ENCODE data around the gene SSR1.
"Not testable (repeated sequence)": the region's sequence is repeated elsewhere in the genome, so short reads cannot be mapped to it uniquely, and the experiment has no call there.

SSR1 gene

GRCh38 chr6:7274525-7274924 lies 38.5 kb downstream of the SSR1 start:
- not testable (repeated sequence) for DNase-seq

DNA sequence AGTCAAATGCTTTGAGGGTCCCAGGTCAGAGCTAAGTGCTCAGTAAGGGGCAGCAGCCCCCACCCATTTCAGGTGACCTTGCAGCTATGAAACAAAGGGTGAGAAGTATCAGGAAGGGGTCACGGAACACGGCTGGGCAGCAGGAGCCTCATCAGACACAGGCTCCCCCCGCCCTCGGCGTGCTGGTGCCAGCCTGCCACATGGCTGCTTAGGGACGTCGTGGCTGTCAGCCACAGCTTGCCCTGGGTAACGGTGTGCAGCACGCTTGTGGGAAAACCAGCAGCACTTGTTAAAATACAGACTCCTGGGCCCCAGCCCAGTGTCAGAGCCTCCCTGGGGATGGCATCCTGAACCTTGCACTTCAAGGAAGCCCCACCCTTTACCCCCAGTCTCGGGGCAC lies 39.3 kb downstream of the SSR1 start:
- no peak for DNase-seq

DNA sequence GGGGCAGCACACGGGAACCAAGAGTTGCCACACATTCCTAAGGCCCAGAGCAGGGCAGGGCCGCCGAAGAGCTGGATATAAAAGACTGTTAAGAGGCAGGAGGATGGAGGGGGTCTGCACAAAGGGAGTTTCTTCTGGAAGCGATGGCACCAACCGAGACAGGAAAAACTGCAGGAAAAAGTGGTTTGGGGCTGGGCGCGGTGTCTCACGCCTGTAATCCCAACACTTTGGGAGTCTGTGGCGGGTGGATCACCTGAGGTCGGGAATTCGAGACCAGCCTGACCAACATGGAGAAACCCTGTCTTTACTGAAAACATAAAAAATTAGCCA lies 41.8 kb downstream of the SSR1 start:
- no peak for DNase-seq

GRCh38 chr6:7270320-7271204 lies 42.4 kb downstream of the SSR1 start:
- DNase-seq, result no peak

DNA sequence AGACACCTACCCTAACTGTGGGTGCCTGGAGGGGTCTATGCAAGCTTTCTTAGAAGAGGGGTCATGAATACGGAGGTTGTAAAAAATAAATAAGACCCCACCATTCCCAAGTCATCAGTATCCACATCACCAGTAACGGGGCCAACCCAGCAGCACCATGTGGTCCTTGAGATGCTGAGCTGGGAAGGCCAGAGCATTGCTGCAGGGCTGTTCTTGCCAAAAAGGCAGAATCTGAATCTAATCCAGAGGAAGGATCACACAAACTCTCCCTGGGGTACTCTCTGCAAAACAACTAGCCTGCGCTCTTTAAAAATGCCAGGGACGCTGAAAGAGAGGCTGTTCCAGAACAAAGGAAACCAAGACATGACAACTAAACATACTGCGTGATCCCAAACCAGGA lies 43.2 kb downstream of the SSR1 start:
- DNase-seq, result no peak

DNA sequence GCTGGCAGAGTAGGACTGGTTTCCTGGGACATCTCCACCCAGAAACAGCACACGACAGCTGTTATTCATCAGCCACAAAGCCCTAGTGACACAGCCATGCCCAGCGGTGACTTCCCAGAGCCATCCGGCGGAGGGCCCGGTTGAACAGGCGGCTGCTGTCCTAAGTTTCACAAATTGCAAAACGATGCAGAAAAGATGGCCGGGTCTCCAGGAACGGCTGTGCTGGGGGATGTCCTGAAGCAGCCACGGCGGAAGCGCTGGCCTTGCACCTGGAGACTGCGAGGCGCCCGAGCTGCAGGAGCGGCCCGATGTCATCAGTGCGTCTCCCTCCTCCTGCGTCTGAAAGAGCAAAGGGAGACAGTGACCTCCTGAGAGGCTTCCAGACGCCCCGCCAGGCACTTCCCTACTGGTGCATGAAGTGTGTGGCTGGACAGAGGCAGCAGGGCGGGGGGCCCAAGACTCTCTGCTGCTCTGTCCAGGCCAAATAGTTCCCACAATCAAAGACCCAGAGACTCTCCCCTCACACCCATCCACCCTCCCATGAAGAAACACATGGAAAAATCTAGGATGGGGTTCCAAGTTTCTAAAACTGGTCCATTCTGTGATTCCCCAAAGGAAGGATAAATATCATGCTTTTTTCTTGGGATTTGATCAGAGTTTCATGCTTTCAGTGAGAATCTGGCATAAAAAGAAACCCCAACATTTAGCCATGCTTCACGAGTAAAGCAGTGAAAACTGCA lies 44.0 kb downstream of the SSR1 start:
- DNase-seq, result no peak

DNA sequence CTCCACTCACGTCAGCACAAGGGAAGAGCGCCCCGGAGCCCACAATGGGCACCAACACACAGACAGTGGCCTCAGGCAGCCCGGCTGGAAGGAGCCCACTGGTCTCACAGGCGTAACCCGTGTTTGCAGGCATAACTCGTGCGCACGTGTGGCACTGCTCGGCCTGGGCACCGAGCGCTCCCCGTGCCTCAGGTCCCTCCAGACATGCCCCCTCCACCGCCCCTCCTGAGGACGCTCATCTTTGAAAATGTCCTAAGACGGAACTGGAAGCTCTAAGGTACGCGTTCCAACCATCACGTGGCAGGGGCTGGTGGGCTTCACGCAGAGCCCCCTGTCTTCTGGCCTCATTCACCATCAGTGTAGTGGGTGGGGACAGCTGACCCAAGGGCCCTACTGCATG lies 44.6 kb downstream of the SSR1 start:
- DNase-seq, result no peak

DNA sequence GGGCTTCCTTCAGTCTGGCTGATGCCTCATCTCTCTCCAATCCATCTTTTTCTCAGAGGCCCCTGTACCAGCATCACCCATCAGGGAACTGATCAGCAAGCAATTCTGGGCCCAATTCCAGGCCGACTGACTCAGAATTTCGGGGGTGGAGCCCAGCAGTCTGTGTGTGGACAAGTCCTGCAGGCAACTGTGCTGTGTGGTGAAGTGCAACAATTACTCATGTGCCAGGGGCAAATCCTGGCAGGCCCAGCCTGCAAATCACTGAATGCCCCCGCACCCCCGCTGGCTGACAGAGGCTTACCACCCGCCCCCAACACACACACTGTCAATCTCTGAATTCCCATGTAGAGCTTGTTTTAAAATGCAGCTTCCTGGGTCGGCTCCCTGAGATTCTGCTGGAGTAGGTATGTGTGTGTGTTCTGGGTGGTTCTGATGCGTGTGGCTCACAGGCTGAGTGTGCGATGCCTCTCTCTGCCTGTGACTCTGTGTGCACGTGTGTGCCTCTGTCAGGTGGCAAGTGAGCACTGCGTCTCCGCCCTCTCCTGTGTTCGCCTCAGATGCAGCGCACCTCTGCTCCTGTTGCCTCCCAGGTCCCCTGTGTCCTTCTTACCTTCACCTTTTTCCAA lies 45.4 kb downstream of the SSR1 start:
- DNase-seq, result no peak

DNA sequence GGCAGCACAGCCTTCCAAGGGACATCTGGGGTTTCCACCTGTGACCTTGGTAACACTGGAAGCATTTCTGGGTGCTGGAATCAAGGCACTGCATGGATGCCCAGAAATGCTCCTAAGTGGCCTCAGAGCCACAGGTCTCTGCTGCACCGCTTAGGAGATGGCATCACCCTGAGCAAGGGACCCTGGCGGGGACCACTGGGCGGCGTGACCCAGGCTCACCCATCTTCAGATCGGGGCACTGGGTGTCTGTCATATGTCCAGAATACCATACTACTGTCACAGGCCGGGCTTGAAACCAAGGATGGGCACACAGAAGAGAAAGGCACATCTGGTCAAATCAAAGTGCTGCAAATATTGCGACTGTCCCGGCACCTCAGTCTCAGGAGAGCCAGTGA lies 45.9 kb downstream of the SSR1 start:
- no peak for DNase-seq

GRCh38 chr6:7265385-7265726 lies 47.6 kb downstream of the SSR1 start:
- not testable (repeated sequence) for DNase-seq

- DNase-seq, result no peak
These were observed 48.2 kb downstream of the SSR1 start for GRCh38 chr6:7264686-7265384.

GRCh38 chr6:7264041-7264440 lies 49.0 kb downstream of the SSR1 start:
- no peak for DNase-seq

DNA sequence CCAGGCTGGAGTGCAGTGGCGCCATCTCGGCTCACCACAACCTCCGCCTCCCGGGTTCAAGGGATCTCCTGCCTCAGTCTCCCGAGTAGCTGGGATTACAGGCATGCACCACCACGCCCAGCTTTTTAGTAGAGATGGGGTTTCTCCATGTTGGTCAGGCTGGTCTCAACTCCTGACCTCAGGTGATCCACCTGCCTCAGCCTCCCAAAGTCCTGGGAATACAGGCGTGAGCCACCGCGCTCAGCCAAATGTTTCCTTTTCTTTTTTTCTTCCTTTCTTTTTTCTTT lies 49.5 kb downstream of the SSR1 start:
- DNase-seq, result not testable (repeated sequence)

- no peak for DNase-seq
These were observed 50.1 kb downstream of the SSR1 start for GRCh38 chr6:7262746-7263518.

- DNase-seq, result no peak
These were observed 51.0 kb downstream of the SSR1 start for GRCh38 chr6:7261852-7262461.

GRCh38 chr6:7261032-7261841 lies 51.8 kb downstream of the SSR1 start:
- DNase-seq, result peak; percentile 5

DNA sequence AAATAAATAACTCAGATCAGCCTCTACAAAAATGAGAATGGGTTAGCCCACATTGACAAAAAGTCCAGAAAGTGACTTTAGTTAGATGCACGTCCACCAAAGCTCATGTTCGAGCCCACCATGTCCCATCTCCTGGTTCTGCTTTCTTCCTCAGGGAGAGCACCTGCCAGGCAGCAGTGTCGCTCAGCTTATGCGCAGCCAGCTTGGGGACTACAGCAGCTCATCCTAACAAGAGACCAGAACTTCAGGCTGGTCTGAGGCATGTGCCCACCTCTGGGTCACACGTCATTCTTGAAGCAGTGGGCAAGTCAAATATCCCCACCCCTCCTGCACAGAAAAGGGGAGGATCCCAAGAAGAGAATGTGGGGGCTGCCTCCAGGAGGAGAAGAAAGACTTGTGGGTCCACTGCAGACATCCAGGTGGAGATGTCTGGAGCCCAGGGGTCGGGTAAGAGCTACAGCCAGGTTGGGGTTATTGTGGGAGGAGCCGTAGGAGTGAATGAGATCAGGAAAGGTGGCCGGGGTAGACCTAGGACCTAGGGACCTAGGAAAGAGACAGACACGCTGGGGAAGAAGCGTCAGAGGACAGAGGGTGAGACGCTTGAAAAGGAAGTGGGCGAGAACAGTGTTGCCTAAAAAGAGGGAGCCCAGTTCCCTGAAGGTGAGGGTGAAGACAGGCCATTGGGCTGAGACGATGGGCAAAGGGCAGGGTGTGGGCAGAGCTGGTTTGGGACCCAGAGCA lies 52.5 kb downstream of the SSR1 start:
- DNase-seq, result no peak

- DNase-seq, result no peak
These were observed 54.7 kb downstream of the SSR1 start for GRCh38 chr6:7258231-7258763.

DNA sequence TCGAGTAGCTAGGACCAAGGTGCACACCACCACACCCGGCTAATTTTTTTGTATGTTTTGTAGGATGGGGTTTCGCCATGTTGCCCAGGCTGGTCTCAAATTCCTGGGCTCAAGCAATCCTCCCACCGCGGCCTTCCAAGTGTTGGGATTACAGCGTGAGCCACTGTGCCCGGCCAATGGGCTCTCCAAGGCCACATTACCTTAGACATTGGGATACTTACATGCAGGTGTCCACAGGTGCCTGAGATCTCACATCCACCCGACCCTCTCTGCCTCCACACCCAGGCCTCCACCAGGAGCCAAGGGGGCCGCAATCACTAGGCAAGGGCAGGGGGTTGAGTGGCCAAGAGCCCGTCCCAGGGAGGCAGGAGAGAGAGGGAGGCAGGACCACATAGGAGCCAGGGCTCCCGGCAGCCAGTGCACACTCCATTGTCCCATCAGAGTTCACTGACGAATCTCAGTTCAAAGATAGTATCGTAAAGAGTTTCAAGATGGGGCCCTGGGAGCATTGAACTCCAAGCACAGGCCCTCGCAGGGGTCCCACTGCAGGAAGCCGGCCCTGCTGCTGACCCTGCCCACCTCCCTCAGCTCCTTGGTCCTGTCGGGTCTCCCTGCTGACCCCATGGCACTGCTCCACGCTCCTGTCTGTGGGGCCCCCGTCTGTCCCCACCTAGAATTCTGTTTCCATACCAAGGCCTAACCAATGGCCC lies 55.3 kb downstream of the SSR1 start:
- no peak for DNase-seq

DNA sequence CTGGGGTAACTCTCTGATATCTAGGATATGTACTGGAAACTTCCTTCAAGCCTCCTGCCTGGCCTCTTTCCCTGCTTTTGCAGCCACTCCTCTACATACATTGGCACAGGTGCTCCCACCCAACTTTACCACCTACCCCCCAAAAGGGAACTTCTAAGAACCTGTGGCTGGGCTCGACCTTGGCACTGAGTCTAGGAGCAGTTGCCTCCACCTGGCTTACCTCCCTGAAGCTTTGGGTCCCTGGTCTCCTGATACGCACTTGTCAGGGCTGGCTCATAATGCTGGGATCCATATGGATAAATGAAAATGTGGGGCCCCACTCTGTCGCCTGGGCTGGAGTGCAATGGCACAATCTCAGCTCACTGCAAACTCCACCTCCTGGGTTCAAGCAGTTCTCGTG lies 56.2 kb downstream of the SSR1 start:
- no peak for DNase-seq
